Upper lobe of left lung (tissue), 6 donors: Measurements from ENCODE around the gene ATXN7L2. TPM values are rescaled to one million over a fixed set of nuclear protein-coding genes. Genes with fewer than 3 reads are reported as not detected.

Experiments
- ATAC-seq, 2 donors: fragments of 200-7000 bp; cut with Tn5 transposase; one replicate each; pipeline ENCODE4 v1.9.1; 2022; ENCODE audit warnings: mild to moderate bottlenecking in 2 of 2, moderate library complexity in 2 of 2; ENCODE audit not compliant: low FRiP score in 2 of 2
- DNase-seq, 2 donors: peaks; one replicate each; pipeline ENCODE4 v3.0.0-alpha.2; 2019 to 2020
- H3K27ac ChIP-seq, 4 donors: fragments of 200-600 bp; sonication (generic); one replicate each; pipeline ENCODE4 v1.5.1; 2016 to 2019
- H3K27me3 ChIP-seq, 4 donors: fragments of 200-600 bp; sonication (generic); one replicate each; pipeline ENCODE4 v1.5.1; 2017 to 2019
- H3K36me3 ChIP-seq, 4 donors: fragments of 200-600 bp; sonication (generic); one replicate each; pipeline ENCODE4 v1.5.1; 2016 to 2019
- H3K4me1 ChIP-seq, 4 donors: fragments of 200-600 bp; sonication (generic); one replicate each; pipeline ENCODE4 v1.5.1; 2018 to 2019
- H3K4me3 ChIP-seq, 4 donors: fragments of 200-600 bp; sonication (generic); one replicate each; pipeline ENCODE4 v1.5.1; 2017 to 2019; ENCODE audit warnings: mild to moderate bottlenecking in 2 of 4, moderate library complexity in 1 of 4
- H3K9me3 ChIP-seq, 4 donors: fragments of 200-600 bp; sonication (generic); one replicate each; pipeline ENCODE4 v1.5.1; 2018 to 2019
- CTCF ChIP-seq, 6 experiments: fragments of 450-650 bp in 4 of 6; fragments of 200-600 bp in 2 of 6; sonication (generic) in 2 of 6; IDR thresholded peaks; one replicate each; pipeline ENCODE4 v1.5.1; 2016 to 2019; ENCODE audit warnings: antibody characterized with exemption in 6 of 6
- EP300 ChIP-seq, 4 donors: sonication (generic); formaldehyde crosslinking; IDR thresholded peaks; one replicate each; pipeline ENCODE4 v1.5.1; 2017; ENCODE audit warnings: antibody characterized with exemption in 4 of 4, control low read depth in 2 of 4
- POLR2A ChIP-seq, 4 donors: fragments of 450-650 bp; IDR thresholded peaks; one replicate each; pipeline ENCODE4 v1.5.1; 2016 to 2017; ENCODE audit warnings: antibody characterized with exemption in 4 of 4, mild to moderate bottlenecking in 2 of 4
- POLR2AphosphoS5 ChIP-seq, 2 donors: sonication (generic); formaldehyde crosslinking; IDR thresholded peaks; one replicate each; pipeline ENCODE4 v1.5.1; 2017; ENCODE audit warnings: antibody characterized with exemption in 2 of 2
- WGBS, 2 donors: methylation state at CpG; one replicate each; pipeline ENCODE4 v1.1.5; 2017 to 2018; 5-methylcytosine and 5-hydroxymethylcytosine counted together
- total RNA-seq, 6 donors: library from RNA; depleted of rRNA in 4 of 6; stranded (reverse); fragments of >200 nt in 4 of 6; gene quantifications; one replicate each; pipeline versions ENCODE4 v1.1.0 to v1.2.1, GENCODE V29; 2016 to 2021
- donor health status: DM: no; HTN: no; CAD: no; lungs with moderate emphysema.
- donor health status: DM: no; HTN: yes; CAD: no; lungs with severe emphysema.

ATXN7L2 gene
- total RNA-seq, 6 donors from 2014 or later, result 2.3 to 19.9 (median 5.3) TPM

- DNase-seq, result no peak
- Histone ChIP-seq H3K27me3 (no peaks in the 10 kb centered on the region), H3K4me1 (peaks cover 14 to 47% (median 20%) of the 10 kb centered on the region in 4 donors), H3K4me3 (no peak overlapping the region), H3K9me3 (no peaks in the 10 kb centered on the region), H3K36me3 (peaks cover 0 to 27% (median 19%) of the 10 kb centered on the region in 4 donors), H3K27ac (peak overlapping the region in 1 of 4 donors; percentile 52)
- 56 to 60% methylated on average over 5 of the region's 5 CpGs for WGBS, 2 donors
- TF ChIP-seq POLR2AphosphoS5 (IDR thresholded peaks at IDR 0.05) (no peak), EP300 (IDR thresholded peaks at IDR 0.05) (no peak), CTCF (IDR thresholded peaks at IDR 0.05) (no peak), POLR2A (IDR thresholded peaks at IDR 0.05) (no peak)
- ATAC-seq, result no peak
Observed at GRCh38 chr1:109500941-109501381, 17.3 kb downstream of the ATXN7L2 start.

GRCh38 chr1:109501644-109502363 is 18.1 kb downstream of the ATXN7L2 start:
- Histone ChIP-seq H3K36me3 (peaks cover 0 to 22% (median 10%) of the 10 kb centered on the region in 4 donors), H3K27ac (peak overlapping the region in 1 of 4 donors; percentile 52), H3K4me3 (no peak overlapping the region), H3K4me1 (peaks cover 14 to 47% (median 20%) of the 10 kb centered on the region in 4 donors), H3K27me3 (no peaks in the 10 kb centered on the region), H3K9me3 (no peaks in the 10 kb centered on the region)
- DNase-seq, result no peak
- 79% methylated on average over 3 to 5 of the region's 5 CpGs for WGBS, 2 donors
- ATAC-seq, result no peak
- TF ChIP-seq POLR2A (IDR thresholded peaks at IDR 0.05) (no peak), CTCF (IDR thresholded peaks at IDR 0.05) (no peak), EP300 (IDR thresholded peaks at IDR 0.05) (no peak)

- DNase-seq (no peak), ATAC-seq (no peak)
- peaks cover 14 to 47% (median 20%) of the 10 kb centered on the region in 4 donors for H3K4me1 ChIP-seq
- no peaks in the 10 kb centered on the region for H3K27me3 ChIP-seq
- no peak overlapping the region for H3K4me3 ChIP-seq
- peak overlapping the region in 1 of 4 donors; percentile 52 for H3K27ac ChIP-seq
- no peak for TF ChIP-seq POLR2AphosphoS5 (IDR thresholded peaks at IDR 0.05)
- no peak for TF ChIP-seq EP300 (IDR thresholded peaks at IDR 0.05)
- no peak for TF ChIP-seq POLR2A (IDR thresholded peaks at IDR 0.05)
- no peak for TF ChIP-seq CTCF (IDR thresholded peaks at IDR 0.05)
- peaks cover 0 to 16% (median 6%) of the 10 kb centered on the region in 4 donors for H3K36me3 ChIP-seq
- no peaks in the 10 kb centered on the region for H3K9me3 ChIP-seq
- WGBS, 2 donors, result 65 to 71% methylated on average over 3 of the region's 3 CpGs
Observed at GRCh38 chr1:109502364-109502851, 18.7 kb downstream of the ATXN7L2 start.

GRCh38 chr1:109503935-109504334 is 20.2 kb downstream of the ATXN7L2 start:
- TF ChIP-seq CTCF (IDR thresholded peaks at IDR 0.05) (no peak), EP300 (IDR thresholded peaks at IDR 0.05) (no peak), POLR2A (IDR thresholded peaks at IDR 0.05) (no peak), POLR2AphosphoS5 (IDR thresholded peaks at IDR 0.05) (no peak)
- peak overlapping the region in 2 of 4 donors; percentile 36 to 46 for H3K27ac ChIP-seq
- H3K9me3 ChIP-seq, result no peaks in the 10 kb centered on the region
- H3K27me3 ChIP-seq, result no peaks in the 10 kb centered on the region
- no peak overlapping the region for H3K4me3 ChIP-seq
- ATAC-seq (no peak), DNase-seq (no peak)
- 40 to 47% methylated on average over 5 of the region's 5 CpGs for WGBS, 2 donors
- H3K36me3 ChIP-seq, result peaks cover 0 to 7% (median 0%) of the 10 kb centered on the region in 4 donors
- peaks cover 16 to 38% (median 20%) of the 10 kb centered on the region in 4 donors for H3K4me1 ChIP-seq
